ENCODE measurements around the gene SHROOM1.

The SHROOM1 gene

GRCh38 chr5:132832612-132833011, 2.2 kb upstream of the SHROOM1 start:
- no peaks in the 10 kb centered on the region for H3K9me2 ChIP-seq (replicated peaks; ENCODE audit: low read depth, low read length)
- H3K4me3 ChIP-seq (ENCODE audit: low read length, poor library complexity, severe bottlenecking) = no peak overlapping the region
- H3K79me2 ChIP-seq (ENCODE audit: insufficient read depth, low read length) = no peaks in the 10 kb centered on the region
- no peaks in the 10 kb centered on the region for H3K9me3 ChIP-seq (ENCODE audit: insufficient read depth, low read depth, low read length)
- H4K20me1 ChIP-seq (ENCODE audit: insufficient read depth, low read length, poor library complexity, severe bottlenecking) = no peaks in the 10 kb centered on the region
- TF ChIP-seq CTCF (conservative IDR thresholded peaks at IDR 0.05; ENCODE audit: low read length) (no peak), EZH2phosphoT487 (IDR thresholded peaks at IDR 0.05; ENCODE audit: borderline replicate concordance) (no peak)
- H3K4me2 ChIP-seq (ENCODE audit: low read depth, low read length, poor library complexity, severe bottlenecking) = no peak overlapping the region
- H3K9ac ChIP-seq (ENCODE audit: low read depth, low read length, poor library complexity, severe bottlenecking) = no peak overlapping the region
- H2AFZ ChIP-seq (ENCODE audit: low read length) = no peak overlapping the region
- no peaks in the 10 kb centered on the region for H3K4me1 ChIP-seq (ENCODE audit: insufficient read depth, low read length, poor library complexity, severe bottlenecking)
- no peaks in the 10 kb centered on the region for H3K27me3 ChIP-seq (ENCODE audit: insufficient read depth, low read length, poor library complexity, severe bottlenecking)
- no peaks in the 10 kb centered on the region for H3F3A ChIP-seq (ENCODE audit: low read depth)
- H3K36me3 ChIP-seq (ENCODE audit: insufficient read depth, low read length) = no peaks in the 10 kb centered on the region

GRCh38 chr5:132831095-132831860, 831 bp upstream of the SHROOM1 start:
- H3K27me3 ChIP-seq (ENCODE audit: insufficient read depth, low read length, poor library complexity, severe bottlenecking) = no peaks in the 10 kb centered on the region
- no peaks in the 10 kb centered on the region for H3F3A ChIP-seq (ENCODE audit: low read depth)
- H3K36me3 ChIP-seq (ENCODE audit: insufficient read depth, low read length) = no peaks in the 10 kb centered on the region
- no peaks in the 10 kb centered on the region for H3K4me1 ChIP-seq (ENCODE audit: insufficient read depth, low read length, poor library complexity, severe bottlenecking)
- no peak overlapping the region for H3K9ac ChIP-seq (ENCODE audit: low read depth, low read length, poor library complexity, severe bottlenecking)
- H3K79me2 ChIP-seq (ENCODE audit: insufficient read depth, low read length) = no peaks in the 10 kb centered on the region
- H2AFZ ChIP-seq (ENCODE audit: low read length) = no peak overlapping the region
- no peak overlapping the region for H3K4me2 ChIP-seq (ENCODE audit: low read depth, low read length, poor library complexity, severe bottlenecking)
- H3K4me3 ChIP-seq (ENCODE audit: low read length, poor library complexity, severe bottlenecking) = no peak overlapping the region
- TF ChIP-seq CTCF (conservative IDR thresholded peaks at IDR 0.05; ENCODE audit: low read length) (no peak), EZH2phosphoT487 (IDR thresholded peaks at IDR 0.05; ENCODE audit: borderline replicate concordance) (no peak)
- H3K9me2 ChIP-seq (replicated peaks; ENCODE audit: low read depth, low read length) = no peaks in the 10 kb centered on the region
- H3K9me3 ChIP-seq (ENCODE audit: insufficient read depth, low read depth, low read length) = no peaks in the 10 kb centered on the region
- no peaks in the 10 kb centered on the region for H4K20me1 ChIP-seq (ENCODE audit: insufficient read depth, low read length, poor library complexity, severe bottlenecking)

GRCh38 chr5:132829742-132830435, 558 bp downstream of the SHROOM1 start:
- Histone ChIP-seq H2AFZ (ENCODE audit: low read length) (peak overlapping the region; percentile 67; the same call in 1 of the 2 replicates), H3K4me1 (ENCODE audit: insufficient read depth, low read length, poor library complexity, severe bottlenecking) (no peaks in the 10 kb centered on the region), H3K9me2 (replicated peaks; ENCODE audit: low read depth, low read length) (no peaks in the 10 kb centered on the region), H3K79me2 (ENCODE audit: insufficient read depth, low read length) (no peaks in the 10 kb centered on the region), H3K9me3 (ENCODE audit: insufficient read depth, low read depth, low read length) (no peaks in the 10 kb centered on the region), H3K9ac (ENCODE audit: low read depth, low read length, poor library complexity, severe bottlenecking) (peak overlapping the region; percentile 50), H3K4me3 (ENCODE audit: low read length, poor library complexity, severe bottlenecking) (peak overlapping the region; percentile 74), H3K36me3 (ENCODE audit: insufficient read depth, low read length) (no peaks in the 10 kb centered on the region), H4K20me1 (ENCODE audit: insufficient read depth, low read length, poor library complexity, severe bottlenecking) (no peaks in the 10 kb centered on the region), H3F3A (ENCODE audit: low read depth) (no peaks in the 10 kb centered on the region), H3K4me2 (ENCODE audit: low read depth, low read length, poor library complexity, severe bottlenecking) (peak overlapping the region; percentile 37), H3K27me3 (ENCODE audit: insufficient read depth, low read length, poor library complexity, severe bottlenecking) (no peaks in the 10 kb centered on the region)
- TF ChIP-seq CTCF (conservative IDR thresholded peaks at IDR 0.05; ENCODE audit: low read length) = peak; percentile 58
- no peak for TF ChIP-seq EZH2phosphoT487 (IDR thresholded peaks at IDR 0.05; ENCODE audit: borderline replicate concordance)

Measured in Loucy (cell line).